HG03442 (cell line): ENCODE data around the gene GRIK3.
"Not testable (repeated sequence)": the region's sequence is repeated elsewhere in the genome, so short reads cannot be mapped to it uniquely, and the experiment has no call there.

ENCODE experiments used
- ATAC-seq: cut with Tn5 transposase; IDR thresholded peaks from one replicate; pipeline ENCODE4 v1.9.1; 2021; ENCODE audit warnings: mild to moderate bottlenecking, moderate library complexity; ENCODE audit not compliant: unreplicated experiment

The GRIK3 gene

GRCh38 chr1:36911561-36912364 is 122.6 kb downstream of the GRIK3 start:
- no peak for ATAC-seq

- ATAC-seq: no peak
Measured at GRCh38 chr1:36910886-36911540, 123.3 kb downstream of the GRIK3 start.

DNA sequence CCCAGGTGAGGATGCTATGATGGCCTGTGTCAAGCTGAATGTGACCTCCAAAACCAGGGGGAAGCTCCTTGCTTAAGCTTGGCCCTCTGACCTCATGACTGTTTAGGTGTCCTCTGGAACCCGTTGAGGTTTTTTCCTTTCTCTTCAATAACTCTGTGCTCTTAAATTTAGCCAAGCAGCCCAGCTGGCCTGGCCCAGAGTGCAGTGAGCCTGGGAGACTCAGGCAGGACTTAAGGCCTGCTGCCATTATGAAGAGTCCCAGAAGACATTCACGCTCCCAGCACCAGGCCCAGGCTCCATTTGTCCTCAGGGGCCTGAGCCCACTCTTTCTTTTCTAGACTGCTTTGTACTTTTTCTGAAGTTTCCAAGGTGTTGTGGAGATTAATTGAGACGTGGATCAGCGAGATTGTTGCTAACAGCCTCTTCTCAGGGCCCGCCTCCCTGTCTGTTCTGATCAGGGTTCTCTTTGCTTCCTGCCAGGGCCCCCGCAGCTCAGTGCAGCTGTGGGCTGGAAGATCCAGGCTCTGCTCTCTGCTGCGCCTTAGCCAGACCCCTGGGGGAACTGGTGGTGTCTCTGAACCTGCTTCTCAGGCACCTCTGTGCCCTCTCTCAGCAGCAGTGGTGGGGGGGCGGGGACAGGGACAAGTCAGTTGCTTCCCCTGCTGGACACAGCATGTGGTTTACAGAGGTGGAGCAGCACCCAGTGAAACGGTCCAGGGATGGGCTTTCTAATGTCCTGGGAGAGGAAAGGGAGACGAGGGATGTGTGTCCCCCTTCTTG is 124.2 kb downstream of the GRIK3 start:
- no peak for ATAC-seq

- ATAC-seq: not testable (repeated sequence)
Measured at GRCh38 chr1:36909359-36909758, 125.0 kb downstream of the GRIK3 start.

DNA sequence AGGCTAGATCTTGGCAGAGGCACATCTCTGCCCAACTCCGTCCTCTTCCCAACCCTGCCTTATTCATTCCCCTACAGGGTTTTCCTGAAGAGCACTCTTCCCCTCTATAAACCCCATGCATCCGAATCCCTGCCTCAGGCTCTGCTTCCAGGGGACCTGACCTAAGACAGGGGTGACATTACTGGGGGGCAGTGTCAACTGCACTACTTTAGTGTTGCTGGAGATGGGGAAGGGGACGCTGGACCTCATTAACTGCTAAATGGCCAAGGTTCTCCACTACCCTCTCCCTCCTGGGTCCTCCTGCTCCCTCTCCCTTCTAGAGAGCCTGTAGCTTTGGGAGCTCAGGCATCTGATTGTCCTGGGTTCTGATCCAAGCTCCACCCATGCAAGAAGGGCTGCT is 126.2 kb downstream of the GRIK3 start:
- ATAC-seq: no peak

DNA sequence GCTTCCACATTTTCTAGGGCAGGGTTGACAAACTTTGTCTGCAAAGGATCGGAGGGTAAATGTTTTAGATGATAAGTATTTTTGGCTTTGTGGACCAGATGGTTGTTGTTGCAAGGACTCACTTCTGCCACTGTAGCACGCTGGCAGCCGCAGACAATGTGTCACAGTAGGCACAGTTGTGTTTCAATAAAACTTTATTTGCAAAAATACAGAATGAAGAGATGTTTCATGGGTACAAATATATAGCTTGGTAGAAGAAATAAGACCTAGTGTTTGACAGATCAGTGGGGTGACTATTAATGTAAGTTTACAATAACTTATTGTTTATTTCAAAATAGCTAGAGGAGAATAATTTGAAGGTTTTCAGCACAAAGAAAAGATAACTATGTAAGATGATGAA is 127.8 kb downstream of the GRIK3 start:
- no peak for ATAC-seq

- no peak for ATAC-seq
Measured at GRCh38 chr1:36905941-36906340, 128.4 kb downstream of the GRIK3 start.

GRCh38 chr1:36900128-36900527 is 134.2 kb downstream of the GRIK3 start:
- no peak for ATAC-seq

GRCh38 chr1:36897813-36898212 is 136.5 kb downstream of the GRIK3 start:
- ATAC-seq: not testable (repeated sequence)

- no peak for ATAC-seq
Measured at GRCh38 chr1:36894824-36895223, 139.5 kb downstream of the GRIK3 start.

GRCh38 chr1:36890776-36891175 is 143.5 kb downstream of the GRIK3 start:
- ATAC-seq: no peak

DNA sequence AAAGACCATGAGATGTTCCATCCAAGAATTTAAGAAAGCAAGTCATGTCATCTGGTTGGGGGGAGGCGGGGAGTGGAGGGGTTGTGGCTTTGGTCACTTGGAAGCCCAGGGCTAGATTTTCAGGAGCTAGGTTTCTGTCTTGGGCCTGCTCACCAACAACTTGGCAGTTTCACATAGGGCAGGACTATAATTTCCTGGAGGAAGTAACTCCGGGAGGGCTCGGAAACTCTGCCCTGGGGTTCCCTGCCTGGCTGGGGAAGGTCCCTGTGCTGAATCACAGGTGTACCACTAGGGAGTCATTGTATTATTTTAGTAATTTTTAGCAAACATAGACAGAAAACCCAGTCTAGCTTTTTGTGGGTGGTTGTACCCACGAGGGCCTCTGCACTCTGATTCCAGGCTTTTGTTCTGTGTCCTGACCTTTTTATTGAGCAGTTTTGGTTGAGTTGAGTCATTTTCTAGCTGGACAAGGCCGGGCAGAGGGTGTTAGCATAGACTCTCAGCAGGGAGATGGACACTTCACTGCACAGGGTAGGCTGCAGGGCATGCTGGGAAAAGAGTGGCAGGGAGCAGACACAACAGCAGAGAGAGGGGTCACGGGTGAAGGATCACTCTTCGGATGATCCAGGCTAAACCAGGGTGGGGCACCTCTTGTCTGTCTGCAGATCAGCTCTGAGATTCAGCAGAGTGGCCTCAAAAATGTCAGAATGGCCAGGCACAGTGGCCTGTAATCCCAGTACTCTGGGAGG is 144.7 kb downstream of the GRIK3 start:
- ATAC-seq: no peak

- ATAC-seq: no peak
Measured at GRCh38 chr1:36888811-36889477, 145.4 kb downstream of the GRIK3 start.

DNA sequence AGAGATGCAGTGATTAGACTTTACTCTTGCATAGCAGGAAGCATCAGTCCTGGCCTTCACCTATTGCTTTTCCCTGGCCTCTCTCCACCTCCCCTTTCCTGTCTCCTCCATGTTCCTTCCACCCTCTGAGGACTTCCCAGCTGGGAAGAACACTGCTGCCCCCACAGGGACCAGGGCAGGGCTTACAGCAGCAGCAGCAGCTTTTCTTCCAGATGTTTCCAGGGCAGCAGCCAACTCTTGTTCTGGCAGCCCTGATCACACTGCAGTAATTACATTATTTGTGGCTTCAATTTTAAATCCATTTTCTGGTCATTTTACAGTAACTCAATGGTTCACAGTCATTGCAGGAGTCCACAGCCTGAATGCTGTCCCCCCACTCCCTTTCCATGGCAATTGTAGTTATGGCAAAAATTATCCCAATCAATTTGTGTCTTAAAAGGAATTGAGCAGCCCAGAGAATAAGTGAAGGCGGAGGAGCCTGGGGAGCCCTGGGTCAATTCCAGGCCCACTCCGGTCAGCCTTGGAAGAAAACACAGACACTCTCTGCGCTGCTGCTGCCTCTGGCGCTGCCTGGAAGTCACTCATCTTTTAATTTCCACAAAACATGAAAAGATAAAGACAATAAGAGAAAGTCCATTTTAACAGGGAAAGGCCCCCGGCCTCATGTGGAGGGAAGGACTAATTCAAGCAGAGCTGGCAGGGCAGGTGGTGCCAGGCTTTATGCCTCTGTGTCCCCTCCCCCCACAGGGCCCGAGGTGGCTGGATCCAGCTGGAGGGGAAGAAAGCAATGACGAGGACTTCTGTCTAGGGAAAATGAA is 148.6 kb downstream of the GRIK3 start:
- ATAC-seq: no peak

DNA sequence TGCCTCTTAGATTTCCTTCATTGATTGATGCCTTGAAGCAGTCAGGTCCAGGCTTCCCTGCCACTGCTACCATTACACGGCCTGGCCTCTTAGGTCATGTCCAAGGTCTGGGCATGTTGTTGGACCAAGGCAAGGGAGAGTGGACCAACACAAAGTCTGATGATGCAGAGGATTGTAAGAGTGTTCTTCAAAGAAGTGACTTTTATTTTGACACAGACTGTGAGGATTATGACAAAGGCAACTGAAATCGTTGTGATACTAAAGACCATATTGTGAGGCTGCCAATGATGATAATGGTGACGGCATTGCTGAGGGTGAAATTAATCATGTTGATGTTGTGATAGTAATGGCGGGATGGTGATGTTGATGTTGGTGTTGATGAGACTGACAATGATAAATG is 149.5 kb downstream of the GRIK3 start:
- ATAC-seq: no peak

DNA sequence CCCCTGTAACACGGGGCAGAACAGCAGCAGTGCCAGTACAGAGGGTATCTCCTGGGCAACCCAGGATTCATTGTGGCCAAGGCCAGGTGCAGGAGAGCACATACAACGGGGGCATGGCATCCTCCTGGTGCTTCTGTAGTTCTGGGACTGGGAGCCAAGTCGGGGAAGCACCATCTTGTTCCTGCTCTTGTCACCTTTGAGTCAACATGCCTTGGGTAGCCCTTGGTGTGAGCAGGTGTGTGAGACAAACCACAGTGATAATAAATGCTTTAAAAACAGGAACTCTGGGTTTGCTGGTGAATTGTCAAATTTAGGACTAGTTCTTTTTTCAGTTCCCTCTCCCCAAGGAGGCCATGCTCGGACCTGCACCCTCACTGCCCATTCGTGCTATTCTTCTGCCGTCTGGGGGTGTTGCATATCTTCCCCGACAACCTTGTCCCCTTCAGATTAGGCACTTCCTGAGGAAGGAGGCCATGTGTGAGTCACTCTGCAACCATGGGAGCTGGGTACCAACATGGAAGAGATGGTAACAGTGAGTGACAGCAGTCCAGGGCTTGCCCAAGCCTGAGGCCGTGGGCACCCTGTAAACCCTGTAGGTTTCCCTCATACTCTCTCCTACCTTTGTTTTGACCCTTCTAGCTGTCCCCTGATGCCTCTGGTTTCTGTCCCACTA is 150.2 kb downstream of the GRIK3 start:
- no peak for ATAC-seq

- no peak for ATAC-seq
Measured at GRCh38 chr1:36883315-36883949, 150.9 kb downstream of the GRIK3 start.

GRCh38 chr1:36882536-36883285 is 151.6 kb downstream of the GRIK3 start:
- ATAC-seq: no peak
